CD4-positive, alpha-beta T cell treated with Interleukin-12 subunit alpha and Interleukin-12 subunit beta, for 1 hour (primary cell): ENCODE data around the gene C19orf85.
"Not testable (repeated sequence)": the region's sequence is repeated elsewhere in the genome, so short reads cannot be mapped to it uniquely, and the experiment has no call there.

Source experiments
- DNase-seq: peaks from one replicate; pipeline ENCODE4 v3.0.0-alpha.2; 2020

The C19orf85 gene

DNA sequence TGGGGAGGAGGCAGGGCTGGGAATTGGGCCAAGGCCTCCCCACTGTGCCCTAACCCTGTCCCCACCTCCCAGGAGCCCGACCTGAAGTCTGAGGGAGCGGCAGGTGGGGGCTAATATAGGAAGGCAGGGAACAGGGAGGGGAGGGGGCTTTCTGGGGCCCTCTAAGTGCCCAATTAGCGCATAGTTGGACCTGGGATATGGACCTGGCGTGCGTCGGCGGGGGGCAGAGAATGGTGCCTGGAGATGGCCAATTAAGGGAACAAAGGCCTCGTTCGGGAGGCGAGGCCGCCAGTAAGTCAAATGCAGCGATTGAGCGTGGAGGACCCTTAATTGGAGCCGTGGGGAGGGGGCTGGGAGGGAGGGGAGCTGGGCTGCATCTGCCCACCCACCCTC, at the start of gene C19orf85:
Gene C19orf85, minus strand, starts transcription at position 90 of the 393 bp plus-strand sequence. CDS start 197 bp downstream, outside the sequence.
- DNase-seq = no peak

DNA sequence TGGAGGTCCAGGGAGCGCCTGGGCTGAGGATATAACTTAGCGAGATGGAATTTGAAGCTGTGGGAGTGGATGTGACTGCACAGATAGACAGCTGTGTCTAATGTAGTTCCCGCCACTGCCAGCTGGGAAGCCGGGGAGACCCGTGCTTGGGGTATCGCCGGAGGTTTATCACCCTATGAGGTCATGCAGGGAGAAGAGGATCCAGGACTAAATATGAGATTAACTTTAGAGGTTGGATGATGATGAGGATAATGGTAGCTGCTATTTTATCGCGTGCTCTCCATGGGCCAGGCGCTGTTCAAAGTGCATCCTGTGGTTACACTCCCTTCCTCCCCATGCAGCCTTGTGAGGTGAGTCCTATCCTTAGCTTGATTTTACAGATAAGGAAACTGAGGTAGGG, 43.6 kb upstream of the C19orf85 start:
- no peak for DNase-seq

- no peak for DNase-seq
Observed at GRCh38 chr19:55504981-55505380, 40.4 kb upstream of the C19orf85 start.

DNA sequence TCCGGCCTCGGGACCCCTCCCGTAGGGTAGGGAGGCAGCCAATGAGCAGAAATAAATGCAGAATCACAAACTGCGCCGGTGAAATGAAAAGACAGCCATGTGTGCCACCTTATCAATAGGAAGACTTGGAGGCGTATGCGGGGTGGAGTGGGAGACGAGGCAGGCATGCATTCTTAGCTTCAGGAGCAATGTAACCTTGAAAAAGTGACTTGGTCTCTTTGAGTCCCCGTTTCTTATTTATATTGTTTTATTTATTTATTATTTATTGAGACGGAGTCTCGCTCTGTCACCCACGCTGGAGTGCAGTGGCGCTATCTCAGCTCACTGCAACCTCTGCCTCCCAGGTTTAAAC, 39.7 kb upstream of the C19orf85 start:
- DNase-seq = no peak

DNA sequence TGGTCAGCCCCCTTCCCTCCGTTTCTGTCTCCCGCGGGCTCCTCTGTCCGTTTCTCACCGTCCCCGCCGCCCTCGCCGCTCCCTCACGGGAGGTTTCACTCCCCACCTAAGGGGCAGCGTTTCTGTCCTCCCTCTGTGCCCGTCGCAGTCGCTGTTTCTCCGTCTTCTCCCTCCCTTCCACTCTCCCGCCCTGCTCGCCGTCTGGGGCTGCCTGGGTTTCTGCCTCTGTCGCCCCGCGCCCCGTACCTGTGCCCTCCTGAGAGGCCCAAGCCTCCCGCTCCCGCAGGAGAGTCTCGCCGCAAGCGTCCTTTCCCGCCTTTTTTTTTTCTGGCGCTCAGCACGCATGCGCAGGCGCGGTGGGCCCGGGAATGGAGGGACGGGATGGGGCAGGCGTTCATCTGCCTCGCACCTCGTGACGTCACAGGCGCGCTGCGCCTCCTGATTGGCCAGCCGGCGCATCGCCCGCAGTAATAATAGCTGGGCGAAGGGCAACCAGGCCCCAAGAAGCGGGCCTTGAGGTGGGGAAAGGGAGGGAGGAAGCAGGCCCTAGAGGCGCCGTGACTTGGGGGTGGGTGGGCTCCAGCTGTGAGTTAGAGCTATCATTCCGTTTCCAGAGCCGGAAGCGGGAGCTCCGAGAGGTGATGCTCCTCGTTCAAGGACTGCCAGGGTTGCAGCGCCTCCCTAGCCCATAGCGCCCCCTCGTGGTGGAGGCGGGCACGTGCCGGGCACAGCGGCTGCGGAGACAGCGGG, 39.1 kb upstream of the C19orf85 start:
- peak; percentile 93 for DNase-seq

DNA sequence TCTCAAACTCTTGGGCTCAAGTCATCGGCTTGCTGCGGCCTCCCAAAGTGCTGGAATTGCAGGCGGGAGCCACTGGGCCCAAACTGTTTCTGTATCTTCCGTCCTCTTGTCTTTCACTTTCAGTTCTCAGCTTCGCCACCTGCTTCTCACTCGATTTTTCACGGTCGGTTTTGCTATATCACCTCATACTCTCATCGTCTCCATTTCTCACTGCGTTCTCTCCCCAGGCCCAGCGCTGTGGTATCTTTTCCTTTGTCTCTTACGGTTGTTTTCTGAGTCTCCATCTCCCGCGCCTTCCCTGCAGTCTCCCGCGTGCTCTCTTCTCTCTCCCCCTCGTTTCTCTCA, 38.6 kb upstream of the C19orf85 start:
- no peak for DNase-seq

DNA sequence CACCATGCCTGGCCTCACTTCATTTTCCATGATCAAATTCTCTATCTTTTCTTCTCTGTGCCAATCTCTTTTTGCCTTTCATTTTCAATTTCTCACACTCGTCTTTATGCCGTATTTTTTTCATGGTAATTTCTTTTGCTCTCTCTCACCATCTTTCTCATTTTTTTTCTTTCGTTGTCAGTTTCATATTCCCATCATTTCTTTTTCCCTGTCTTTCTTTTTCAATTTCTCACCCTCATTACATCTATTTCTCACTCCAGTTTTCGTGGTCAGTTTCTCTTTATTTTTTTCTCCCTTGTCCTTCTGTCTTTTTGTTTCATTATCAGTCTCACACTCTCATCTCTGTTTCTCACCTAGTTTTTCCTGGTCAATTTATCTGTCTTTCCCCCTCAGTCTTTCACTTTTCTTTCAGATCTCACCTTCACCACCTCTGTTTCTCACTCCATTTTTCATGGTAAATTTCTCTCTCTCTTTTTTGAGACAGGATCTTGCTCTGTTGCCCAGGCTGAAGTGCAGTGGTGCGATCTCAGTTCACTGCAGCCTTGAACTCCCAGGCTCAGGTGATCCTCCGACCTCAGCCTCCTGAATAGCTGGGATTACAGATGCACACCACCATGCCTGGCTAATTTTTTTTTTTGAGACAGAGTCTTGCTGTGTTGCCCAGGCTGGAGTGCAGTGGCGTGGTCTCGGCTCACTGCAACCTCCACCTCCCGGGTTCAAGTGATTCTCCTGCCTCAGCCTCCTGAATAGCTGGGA, 37.8 kb upstream of the C19orf85 start:
- DNase-seq = no peak

DNA sequence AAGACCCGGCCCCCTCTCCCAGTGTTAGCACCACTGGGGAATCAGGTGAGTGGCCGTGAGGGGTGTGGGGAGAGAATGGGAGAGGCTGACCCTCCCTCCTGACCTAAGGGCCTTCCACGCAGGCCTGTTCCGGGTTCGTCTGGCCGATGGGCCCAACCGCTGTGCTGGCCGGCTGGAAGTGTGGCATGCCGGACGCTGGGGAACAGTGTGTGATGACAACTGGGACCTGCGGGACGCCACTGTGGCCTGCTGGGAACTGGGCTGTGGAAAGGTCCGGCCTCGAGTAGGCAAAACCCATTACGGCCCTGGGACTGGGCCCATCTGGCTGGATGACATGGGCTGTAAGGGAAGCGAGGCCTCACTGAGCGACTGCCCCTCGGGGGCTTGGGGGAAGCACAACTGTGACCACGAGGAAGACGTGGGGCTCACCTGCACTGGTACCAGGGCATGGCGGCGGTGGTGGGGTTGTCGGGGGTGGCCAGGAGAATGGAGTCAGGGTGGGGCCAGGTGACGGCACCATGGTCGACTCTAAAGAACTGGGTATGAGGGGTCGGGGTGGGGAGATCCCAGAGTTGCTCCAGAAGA, 35.9 kb upstream of the C19orf85 start:
- DNase-seq = no peak

DNA sequence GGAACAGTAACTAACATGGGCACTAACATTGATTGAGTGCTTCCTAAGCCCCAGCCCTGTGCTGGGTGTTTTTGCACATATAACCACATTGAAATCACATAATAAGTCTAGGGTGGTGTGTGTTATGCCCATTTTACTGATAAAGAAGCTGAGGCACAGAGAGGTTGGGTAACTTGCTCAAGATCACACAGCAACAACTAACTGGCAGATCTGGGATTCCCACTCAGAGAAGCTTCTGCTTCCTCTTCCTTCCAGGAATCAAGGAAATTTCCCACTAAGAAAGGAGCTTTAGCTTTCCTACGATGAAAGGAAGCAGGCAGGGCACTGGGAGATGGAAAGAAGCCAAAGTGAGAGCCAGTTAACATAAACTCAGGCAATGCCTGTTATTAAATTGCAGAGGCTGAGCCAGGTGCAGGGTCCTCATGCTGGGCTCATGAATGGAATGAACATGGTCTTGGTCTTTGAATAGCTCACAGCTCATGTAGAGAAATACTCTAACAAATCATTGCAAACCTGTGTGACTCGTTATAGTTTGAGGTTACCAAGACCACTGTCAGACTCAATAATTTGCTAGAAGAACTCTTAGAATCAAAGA, 33.8 kb upstream of the C19orf85 start:
- DNase-seq = no peak

GRCh38 chr19:55497763-55498162, 33.2 kb upstream of the C19orf85 start:
- no peak for DNase-seq

DNA sequence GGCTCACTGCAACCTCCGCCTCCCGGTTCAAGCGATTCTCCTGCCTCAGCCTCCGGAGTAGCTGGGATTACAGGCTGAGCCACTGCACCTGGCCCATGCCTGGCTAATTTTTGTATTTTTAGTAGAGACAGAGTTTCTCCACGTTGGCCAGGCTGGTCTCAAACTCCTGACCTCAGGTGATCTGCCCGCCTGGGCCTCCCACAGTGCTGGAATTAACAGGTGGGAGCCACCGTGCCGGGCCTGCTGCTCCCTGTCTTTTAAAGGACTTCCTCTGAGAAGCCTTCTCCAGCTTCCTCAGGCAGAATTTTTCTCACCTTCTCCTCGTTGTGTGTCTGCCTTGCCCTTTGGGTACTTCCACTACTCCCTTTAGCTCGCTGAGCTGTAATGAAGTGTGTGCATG, 32.3 kb upstream of the C19orf85 start:
- not testable (repeated sequence) for DNase-seq

DNA sequence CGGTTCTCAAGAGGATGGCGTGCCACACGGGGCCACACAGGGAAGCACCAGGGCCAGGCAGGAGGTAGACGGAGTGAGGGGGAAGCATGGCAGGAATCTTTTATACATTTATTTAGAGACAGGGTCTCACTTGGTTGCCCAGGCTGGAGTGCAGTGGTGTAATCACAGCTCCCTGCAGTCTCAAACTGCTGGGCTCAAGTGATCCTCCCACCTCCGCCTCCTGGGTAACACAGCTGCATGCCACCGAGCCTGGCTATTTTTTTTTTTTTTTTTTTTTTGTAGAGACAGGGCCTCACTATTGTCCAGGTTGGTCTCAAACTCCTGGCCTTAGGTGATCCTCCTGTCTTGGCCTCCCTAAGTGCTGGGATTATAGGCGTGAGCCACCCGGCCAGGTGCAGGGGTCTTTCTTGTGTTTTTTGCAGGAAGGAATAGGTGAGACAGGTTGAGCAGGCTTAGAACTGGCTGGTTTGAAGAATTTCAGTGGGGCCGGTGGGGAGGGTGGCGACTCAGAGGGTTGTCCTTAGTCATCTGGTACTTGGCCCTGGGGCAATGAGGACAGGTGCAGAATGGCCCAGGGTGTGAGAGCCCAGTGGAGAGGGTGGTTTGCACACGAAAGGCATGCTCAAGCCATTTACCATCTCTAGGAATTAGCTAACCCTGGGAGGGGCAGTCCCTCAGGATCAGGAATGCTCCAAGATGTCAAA, 31.2 kb upstream of the C19orf85 start:
- DNase-seq = no peak

GRCh38 chr19:55494172-55494761, 29.7 kb upstream of the C19orf85 start:
- DNase-seq = no peak

- no peak for DNase-seq
Observed at GRCh38 chr19:55493645-55494171, 29.2 kb upstream of the C19orf85 start.

- no peak for DNase-seq
Observed at GRCh38 chr19:55493052-55493644, 28.6 kb upstream of the C19orf85 start.

- DNase-seq = no peak
Observed at GRCh38 chr19:55492362-55492944, 27.9 kb upstream of the C19orf85 start.

- no peak for DNase-seq
Observed at GRCh38 chr19:55491546-55492360, 27.2 kb upstream of the C19orf85 start.

- DNase-seq = no peak
Observed at GRCh38 chr19:55490478-55491432, 26.2 kb upstream of the C19orf85 start.

DNA sequence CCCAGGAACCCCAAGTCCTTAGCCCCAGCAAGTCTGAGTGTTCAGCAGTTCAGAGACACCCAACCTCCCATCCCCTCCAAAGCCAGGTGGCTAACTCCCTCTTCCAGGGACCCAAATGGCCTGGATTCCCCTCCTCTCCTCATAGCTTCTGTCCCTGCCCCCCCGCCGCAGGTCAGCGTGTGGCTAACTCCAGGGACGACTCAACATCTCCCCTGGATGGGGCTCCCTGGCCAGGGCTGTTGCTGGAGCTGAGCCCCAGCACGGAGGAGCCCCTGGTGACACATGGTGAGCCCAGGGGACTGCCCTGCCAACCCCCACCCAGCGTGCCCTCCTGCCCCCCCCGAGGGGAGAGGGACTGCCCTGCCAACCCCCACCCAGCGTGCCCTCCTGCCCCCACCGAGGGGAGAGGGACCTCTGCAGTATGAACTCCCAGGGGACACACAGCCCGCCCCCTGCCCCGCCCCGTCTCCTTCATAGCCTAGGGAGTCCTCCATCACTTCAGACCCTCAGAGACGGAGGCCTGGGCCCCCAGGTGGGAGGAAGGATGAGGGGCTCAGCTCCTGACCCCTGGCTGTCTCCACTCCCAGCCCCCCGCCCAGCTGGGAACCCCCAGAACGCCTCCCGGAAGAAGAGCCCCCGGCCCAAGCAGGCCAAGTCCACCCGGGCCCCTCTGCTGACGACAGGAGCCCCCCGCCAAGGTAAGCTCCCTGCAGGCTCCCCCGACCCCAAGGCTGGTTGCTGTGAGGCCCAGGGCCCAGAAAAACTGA, 25.3 kb upstream of the C19orf85 start:
- no peak for DNase-seq
